Measurements from ENCODE around the gene PNMT. TPM values are rescaled to one million over a fixed set of nuclear protein-coding genes. Genes with fewer than 3 reads are reported as not detected.

PNMT gene
- total RNA-seq, 1 experiment from 2014 or later: 1.4 TPM

- Histone ChIP-seq H3K9ac (ENCODE audit: low read length) (no peak overlapping the region), H3K36me3 (ENCODE audit: low read depth, low read length) (no peaks in the 10 kb centered on the region), H3K9me3 (ENCODE audit: low read length) (no peaks in the 10 kb centered on the region), H3K4me3 (ENCODE audit: low read length) (no peak overlapping the region), H3K9me2 (replicated peaks; ENCODE audit: low read length) (no peaks in the 10 kb centered on the region), H3K4me1 (ENCODE audit: insufficient read depth, low read length) (no peaks in the 10 kb centered on the region), H2AFZ (ENCODE audit: low read length) (no peak overlapping the region), H3K79me2 (ENCODE audit: low read length) (no peaks in the 10 kb centered on the region), H3K27me3 (ENCODE audit: low read length) (no peaks in the 10 kb centered on the region), H3K4me2 (ENCODE audit: low read length) (no peak overlapping the region), H4K20me1 (ENCODE audit: low read length) (no peaks in the 10 kb centered on the region), H3K27ac (ENCODE audit: low read length) (no peak overlapping the region), H3F3A (ENCODE audit: low read length, unreplicated experiment) (no peaks in the 10 kb centered on the region)
- TF ChIP-seq CTCF (conservative IDR thresholded peaks at IDR 0.05; ENCODE audit: low read depth, low read length) (no peak), EZH2phosphoT487 (IDR thresholded peaks at IDR 0.05; ENCODE audit: borderline replicate concordance, low read length) (no peak), EZH2 (IDR thresholded peaks at IDR 0.05; ENCODE audit: low read length, unreplicated experiment) (no peak)
- no TSS peak for BruUV-seq (replicated peaks)
- intact Hi-C loops (cut with micrococcal nuclease): no loop called here
- no peak for ATAC-seq
- ChIA-PET POLR2A (ENCODE audit: unreplicated experiment) (no interaction called here), CTCF (no interaction called here)
- no peak for DNase-seq
These were observed 9.5 kb upstream of the PNMT start for GRCh38 chr17:39658760-39659159.

GRCh38 chr17:39659279-39660010 is 8.8 kb upstream of the PNMT start:
- intact Hi-C loops (cut with micrococcal nuclease): no loop called here
- no peak for ATAC-seq
- DNase-seq: no peak
- H3K36me3 ChIP-seq (ENCODE audit: low read depth, low read length): no peaks in the 10 kb centered on the region
- ChIA-PET CTCF (no interaction called here), POLR2A (ENCODE audit: unreplicated experiment) (no interaction called here)
- H3K27me3 ChIP-seq (ENCODE audit: low read length): no peaks in the 10 kb centered on the region
- H3K9ac ChIP-seq (ENCODE audit: low read length): no peak overlapping the region
- H3K9me2 ChIP-seq (replicated peaks; ENCODE audit: low read length): no peaks in the 10 kb centered on the region
- H4K20me1 ChIP-seq (ENCODE audit: low read length): no peaks in the 10 kb centered on the region
- H3K9me3 ChIP-seq (ENCODE audit: low read length): no peaks in the 10 kb centered on the region
- no peak overlapping the region for H3K4me2 ChIP-seq (ENCODE audit: low read length)
- no peak overlapping the region for H2AFZ ChIP-seq (ENCODE audit: low read length)
- TF ChIP-seq EZH2 (IDR thresholded peaks at IDR 0.05; ENCODE audit: low read length, unreplicated experiment) (no peak), CTCF (conservative IDR thresholded peaks at IDR 0.05; ENCODE audit: low read depth, low read length) (no peak), EZH2phosphoT487 (IDR thresholded peaks at IDR 0.05; ENCODE audit: borderline replicate concordance, low read length) (no peak)
- no peak overlapping the region for H3K27ac ChIP-seq (ENCODE audit: low read length)
- H3K4me1 ChIP-seq (ENCODE audit: insufficient read depth, low read length): no peaks in the 10 kb centered on the region
- H3K79me2 ChIP-seq (ENCODE audit: low read length): no peaks in the 10 kb centered on the region
- no peak overlapping the region for H3K4me3 ChIP-seq (ENCODE audit: low read length)
- H3F3A ChIP-seq (ENCODE audit: low read length, unreplicated experiment): no peaks in the 10 kb centered on the region
- BruUV-seq (replicated peaks): no TSS peak

- Histone ChIP-seq H3K4me2 (ENCODE audit: low read length) (no peak overlapping the region), H3K27ac (ENCODE audit: low read length) (no peak overlapping the region), H3K4me1 (ENCODE audit: insufficient read depth, low read length) (no peaks in the 10 kb centered on the region), H3K4me3 (ENCODE audit: low read length) (no peak overlapping the region), H2AFZ (ENCODE audit: low read length) (no peak overlapping the region), H3F3A (ENCODE audit: low read length, unreplicated experiment) (no peaks in the 10 kb centered on the region), H3K9me2 (replicated peaks; ENCODE audit: low read length) (no peaks in the 10 kb centered on the region), H3K9me3 (ENCODE audit: low read length) (no peaks in the 10 kb centered on the region), H3K36me3 (ENCODE audit: low read depth, low read length) (no peaks in the 10 kb centered on the region), H4K20me1 (ENCODE audit: low read length) (no peaks in the 10 kb centered on the region), H3K79me2 (ENCODE audit: low read length) (no peaks in the 10 kb centered on the region), H3K27me3 (ENCODE audit: low read length) (no peaks in the 10 kb centered on the region), H3K9ac (ENCODE audit: low read length) (no peak overlapping the region)
- intact Hi-C loops (cut with micrococcal nuclease): no loop called here
- TF ChIP-seq CTCF (conservative IDR thresholded peaks at IDR 0.05; ENCODE audit: low read depth, low read length) (no peak), EZH2phosphoT487 (IDR thresholded peaks at IDR 0.05; ENCODE audit: borderline replicate concordance, low read length) (no peak), EZH2 (IDR thresholded peaks at IDR 0.05; ENCODE audit: low read length, unreplicated experiment) (no peak)
- ChIA-PET POLR2A (ENCODE audit: unreplicated experiment) (no interaction called here), CTCF (no interaction called here)
- no peak for ATAC-seq
- no TSS peak for BruUV-seq (replicated peaks)
- no peak for DNase-seq
These were observed 8.3 kb upstream of the PNMT start for GRCh38 chr17:39660011-39660360.
